OCI-LY3 (cell line): Measurements from ENCODE around the gene ESRRA.

Experiments
- H2AFZ ChIP-seq: fragments of 200-600, 300-600 bp; shearing (Covaris generic); 2 replicates; pipeline ENCODE4 v1.6.0; 2014; ENCODE audit warnings: antibody characterized with exemption, low read depth, low read length
- H3K27ac ChIP-seq: fragments of 200-600, 300-600 bp; sonication (generic); 2 replicates; pipeline ENCODE4 v1.5.1; 2014; ENCODE audit warnings: mild to moderate bottlenecking, low read length, moderate library complexity, mixed read lengths
- H3K27me3 ChIP-seq: fragments of 200-600, 300-600 bp; sonication (generic); 2 replicates; pipeline ENCODE4 v1.6.1; 2014; ENCODE audit warnings: low read depth, low read length, mixed read lengths
- H3K36me3 ChIP-seq: fragments of 200-600, 300-600 bp; sonication (generic); replicated peaks from 2 replicates; pipeline ENCODE3; 2014; ENCODE audit warnings: low read depth, low read length, mixed read lengths
- H3K4me1 ChIP-seq: fragments of 300-600, 200-600 bp; sonication (generic); 2 replicates; pipeline ENCODE4 v1.6.1; 2014; ENCODE audit warnings: low read length, mixed read lengths
- H3K4me2 ChIP-seq: fragments of 200-600, 300-600 bp; sonication (generic); 2 replicates; pipeline ENCODE4 v1.6.1; 2014; ENCODE audit warnings: low read length, mixed read lengths
- H3K4me3 ChIP-seq: fragments of 300-600, 200-600 bp; sonication (generic); 2 replicates; pipeline ENCODE4 v1.5.1; 2014; ENCODE audit warnings: antibody characterized with exemption, mild to moderate bottlenecking, low read length, moderate library complexity
- H3K79me2 ChIP-seq: fragments of 300-600, 200-600 bp; shearing (Covaris generic); 2 replicates; pipeline ENCODE4 v1.6.1; 2014; ENCODE audit warnings: mild to moderate bottlenecking, low read length, mixed read lengths
- H3K9ac ChIP-seq: fragments of 300-600, 200-600 bp; shearing (Covaris generic); 2 replicates; pipeline ENCODE4 v1.6.0; 2014; ENCODE audit warnings: mild to moderate bottlenecking, low read length, moderate library complexity
- H3K9me3 ChIP-seq: fragments of 200-600, 300-600 bp; shearing (Covaris generic); 2 replicates; pipeline ENCODE4 v1.6.1; 2014; ENCODE audit warnings: low read length, mixed read lengths; ENCODE audit not compliant: insufficient read depth
- H4K20me1 ChIP-seq: fragments of 200-600, 300-600 bp; sonication (generic); 2 replicates; pipeline ENCODE4 v1.6.1; 2016; ENCODE audit warnings: low read length, mixed read lengths; ENCODE audit not compliant: insufficient read depth
- CTCF ChIP-seq: fragments of 200-600, 300-600 bp; sonication (generic); IDR thresholded peaks from 2 replicates; pipeline ENCODE4 v1.5.1; 2014; ENCODE audit warnings: antibody characterized with exemption, low read length, low read depth
- EZH2phosphoT487 ChIP-seq: fragments of 200-600 bp; shearing (Covaris generic); IDR thresholded peaks from 2 replicates; pipeline ENCODE4 v1.6.1; 2018; ENCODE audit warnings: antibody characterized with exemption, mixed run types, low read depth

Gene ESRRA

GRCh38 chr11:64327993-64328392, 22.7 kb downstream of the ESRRA start:
- no peak overlapping the region for H3K4me2 ChIP-seq
- H3K79me2 ChIP-seq: no peaks in the 10 kb centered on the region
- no peaks in the 10 kb centered on the region for H3K9me3 ChIP-seq
- peaks cover 14% of the 10 kb centered on the region for H3K4me1 ChIP-seq
- TF ChIP-seq EZH2phosphoT487 (no peak), CTCF (no peak)
- no peak overlapping the region for H3K4me3 ChIP-seq
- no peak overlapping the region for H2AFZ ChIP-seq
- peaks cover 2% of the 10 kb centered on the region for H3K36me3 ChIP-seq
- no peaks in the 10 kb centered on the region for H4K20me1 ChIP-seq
- no peaks in the 10 kb centered on the region for H3K27me3 ChIP-seq
- H3K27ac ChIP-seq: no peak overlapping the region
- no peak overlapping the region for H3K9ac ChIP-seq

GRCh38 chr11:64330888-64331287, 25.6 kb downstream of the ESRRA start:
- TF ChIP-seq CTCF (no peak), EZH2phosphoT487 (no peak)
- no peak overlapping the region for H3K27ac ChIP-seq
- no peaks in the 10 kb centered on the region for H3K79me2 ChIP-seq
- H3K9ac ChIP-seq: no peak overlapping the region
- H3K4me3 ChIP-seq: no peak overlapping the region
- H3K9me3 ChIP-seq: 0 out of 2 replicates have a peak, but pooled peaks cover 2% of the 10 kb centered on the region
- peaks cover 26% of the 10 kb centered on the region for H3K4me1 ChIP-seq
- H3K36me3 ChIP-seq: peaks cover 13% of the 10 kb centered on the region
- H4K20me1 ChIP-seq: 0 out of 2 replicates have a peak, but pooled peaks cover 3% of the 10 kb centered on the region
- no peaks in the 10 kb centered on the region for H3K27me3 ChIP-seq
- H2AFZ ChIP-seq: no peak overlapping the region
- no peak overlapping the region for H3K4me2 ChIP-seq

- Histone ChIP-seq H2AFZ (no peak overlapping the region), H4K20me1 (0 out of 2 replicates have a peak, but pooled peaks cover 3% of the 10 kb centered on the region), H3K79me2 (no peaks in the 10 kb centered on the region), H3K9me3 (0 out of 2 replicates have a peak, but pooled peaks cover 2% of the 10 kb centered on the region), H3K4me3 (peak overlapping the region; percentile 25), H3K27ac (peak overlapping the region; percentile 0; the same call in 1 of the 2 replicates), H3K4me1 (peaks cover 31% of the 10 kb centered on the region), H3K9ac (peak overlapping the region; percentile 33; the same call in 1 of the 2 replicates), H3K36me3 (peaks cover 13% of the 10 kb centered on the region), H3K27me3 (no peaks in the 10 kb centered on the region), H3K4me2 (peak overlapping the region; percentile 67)
- TF ChIP-seq CTCF (peak; percentile 79), EZH2phosphoT487 (no peak)
Measured at GRCh38 chr11:64331569-64332371, 26.4 kb downstream of the ESRRA start.

- H2AFZ ChIP-seq: no peak overlapping the region
- H3K27me3 ChIP-seq: no peaks in the 10 kb centered on the region
- no peak overlapping the region for H3K4me2 ChIP-seq
- no peak for TF ChIP-seq EZH2phosphoT487
- no peak for TF ChIP-seq CTCF
- peaks cover 5% of the 10 kb centered on the region; the same call in 1 of the 2 replicates for H3K79me2 ChIP-seq
- peaks cover 37% of the 10 kb centered on the region for H3K4me1 ChIP-seq
- 0 out of 2 replicates have a peak, but pooled peaks cover 3% of the 10 kb centered on the region for H4K20me1 ChIP-seq
- H3K9me3 ChIP-seq: 0 out of 2 replicates have a peak, but pooled peaks cover 2% of the 10 kb centered on the region
- no peak overlapping the region for H3K9ac ChIP-seq
- no peak overlapping the region for H3K27ac ChIP-seq
- no peak overlapping the region for H3K4me3 ChIP-seq
- H3K36me3 ChIP-seq: peaks cover 25% of the 10 kb centered on the region
Measured at GRCh38 chr11:64333556-64333955, 28.2 kb downstream of the ESRRA start.
